HEK293T (cell line): ENCODE data around the gene GPHN.

ENCODE experiments used
- ARNT ChIP-seq: fragments of 450-650 bp; IDR thresholded peaks from 2 replicates; pipeline ENCODE4 v1.6.1; 2017; ENCODE audit warnings: mild to moderate bottlenecking
- BHLHE40 ChIP-seq: fragments of 450-650 bp; IDR thresholded peaks from 2 replicates; pipeline ENCODE4 v1.6.1; 2016; ENCODE audit warnings: mild to moderate bottlenecking, moderate library complexity, borderline replicate concordance
- CTBP1 ChIP-seq: fragments of 450-650 bp; IDR thresholded peaks from 2 replicates; pipeline ENCODE4 v1.6.1; 2016; ENCODE audit warnings: borderline replicate concordance
- ELF4 ChIP-seq: fragments of 450-650 bp; IDR thresholded peaks from 2 replicates; pipeline ENCODE4 v1.6.1; 2017; ENCODE audit warnings: antibody characterized with exemption
- FOXA1 ChIP-seq: fragments of 450-650 bp; IDR thresholded peaks from 2 replicates; pipeline ENCODE4 v1.6.1; 2016; ENCODE audit warnings: mild to moderate bottlenecking
- FOXK2 ChIP-seq: fragments of 450-650 bp; IDR thresholded peaks from 2 replicates; pipeline ENCODE4 v1.6.1; 2016; ENCODE audit warnings: mild to moderate bottlenecking
- FOXM1 ChIP-seq: fragments of 450-650 bp; IDR thresholded peaks from 2 replicates; pipeline ENCODE4 v1.6.1; 2017; ENCODE audit warnings: mild to moderate bottlenecking, borderline replicate concordance
- HDGF ChIP-seq: fragments of 450-650 bp; IDR thresholded peaks from 2 replicates; pipeline ENCODE4 v1.6.1; 2017; ENCODE audit warnings: antibody characterized with exemption, borderline replicate concordance
- NFRKB ChIP-seq: fragments of 450-650 bp; IDR thresholded peaks from 2 replicates; pipeline ENCODE4 v1.6.1; 2016; ENCODE audit warnings: mild to moderate bottlenecking, moderate library complexity
- SP1 ChIP-seq: fragments of 450-650 bp; IDR thresholded peaks from 2 replicates; pipeline ENCODE4 v1.6.1; 2017
- SUZ12 ChIP-seq: fragments of 450-650 bp; IDR thresholded peaks from 2 replicates; pipeline ENCODE4 v1.6.1; 2016; ENCODE audit warnings: mild to moderate bottlenecking
- TARDBP ChIP-seq: fragments of 450-650 bp; IDR thresholded peaks from 2 replicates; pipeline ENCODE4 v1.6.1; 2016
- ZNF384 ChIP-seq: fragments of 450-650 bp; IDR thresholded peaks from 2 replicates; pipeline ENCODE4 v1.6.1; 2016

DNA sequence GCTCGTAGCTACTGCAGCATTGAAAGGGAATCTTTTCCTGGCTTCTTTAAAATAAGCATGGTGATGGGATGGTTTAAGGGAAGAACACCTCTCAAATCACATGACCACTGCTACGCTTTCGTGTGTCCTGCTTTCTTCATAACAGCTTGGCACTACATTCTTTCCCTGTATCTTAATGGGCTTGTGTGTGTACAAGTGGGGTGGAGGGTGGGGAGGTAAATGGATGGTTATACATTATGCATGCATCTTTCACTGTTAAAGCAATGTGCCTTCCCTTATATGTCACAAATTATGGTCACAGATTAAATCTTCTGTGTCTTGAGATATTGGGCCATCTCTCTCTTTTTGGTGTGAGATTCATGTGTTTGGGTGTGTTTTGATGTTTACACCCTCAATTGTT, 511.8 kb downstream of the GPHN start:
- no peak for TF ChIP-seq TARDBP
- no peak for TF ChIP-seq BHLHE40
- TF ChIP-seq FOXK2 = no peak
- TF ChIP-seq ZNF384 = no peak
- no peak for TF ChIP-seq ARNT
- TF ChIP-seq SUZ12 = no peak
- no peak for TF ChIP-seq FOXA1
- TF ChIP-seq CTBP1 = no peak
- no peak for TF ChIP-seq ELF4
- TF ChIP-seq HDGF = no peak
- no peak for TF ChIP-seq FOXM1
- no peak for TF ChIP-seq SP1
- TF ChIP-seq NFRKB = no peak
